Neural progenitor cell (in vitro differentiated cells): Measurements from ENCODE around the gene GALK2. TPM values are rescaled to one million over a fixed set of nuclear protein-coding genes. Genes with fewer than 3 reads are reported as not detected.

Experiments
- DNase-seq: peaks from one replicate; pipeline ENCODE4 v3.0.0-alpha.2; 2016; ENCODE audit warnings: low spot score
- H2AFZ ChIP-seq: fragments of 200-600 bp; sonication (generic); replicated peaks from 2 replicates; pipeline ENCODE4 v1.6.1; 2016; ENCODE audit warnings: antibody characterized with exemption
- H3F3A ChIP-seq: fragments of 200-600 bp; sonication (generic); 2 replicates; pipeline ENCODE4 v1.6.1; 2016; ENCODE audit warnings: antibody characterized with exemption, low read depth
- H3K27ac ChIP-seq: fragments of 200-600 bp; sonication (generic); 2 replicates; pipeline ENCODE4 v1.5.1; 2016; ENCODE audit warnings: mild to moderate bottlenecking
- H3K27me3 ChIP-seq: fragments of 200-600 bp; sonication (generic); 2 replicates; pipeline ENCODE4 v1.6.1; 2016; ENCODE audit warnings: mild to moderate bottlenecking, moderate library complexity
- H3K36me3 ChIP-seq: fragments of 200-600 bp; sonication (generic); 2 replicates; pipeline ENCODE4 v1.5.1; 2016
- H3K4me1 ChIP-seq: fragments of 200-600 bp; sonication (generic); 2 replicates; pipeline ENCODE4 v1.6.1; 2016; ENCODE audit warnings: mixed run types
- H3K4me2 ChIP-seq: fragments of 200-600 bp; sonication (generic); 2 replicates; pipeline ENCODE4 v1.6.1; 2016
- H3K4me3 ChIP-seq: fragments of 200-600 bp; sonication (generic); 2 replicates; pipeline ENCODE4 v1.5.1; 2016
- H3K79me2 ChIP-seq: fragments of 200-600 bp; sonication (generic); 2 replicates; pipeline ENCODE4 v1.6.1; 2016; ENCODE audit warnings: low read depth
- H3K9ac ChIP-seq: fragments of 200-600 bp; sonication (generic); 2 replicates; pipeline ENCODE4 v1.6.1; 2016
- H3K9me3 ChIP-seq: fragments of 200-600 bp; sonication (generic); 2 replicates; pipeline ENCODE4 v1.5.1; 2016; ENCODE audit warnings: low read depth
- H4K20me1 ChIP-seq: fragments of 200-600 bp; sonication (generic); 2 replicates; pipeline ENCODE4 v1.6.1; 2016; ENCODE audit warnings: low read depth
- H3K27ac Mint-ChIP-seq: 3 replicates; pipeline ENCODE4 v1.8.0; 2021; ENCODE audit warnings: mixed read lengths
- H3K27me3 Mint-ChIP-seq: 2 replicates; pipeline ENCODE4 v1.8.0; 2022; ENCODE audit warnings: low read depth, mild to moderate bottlenecking, inconsistent platforms, moderate library complexity, mixed read lengths; ENCODE audit not compliant: insufficient read depth
- H3K36me3 Mint-ChIP-seq: 3 replicates; pipeline ENCODE4 v1.8.0; 2021; ENCODE audit warnings: mixed read lengths
- H3K4me1 Mint-ChIP-seq: 3 replicates; pipeline ENCODE4 v1.8.0; 2021; ENCODE audit warnings: mixed read lengths
- H3K4me3 Mint-ChIP-seq: 3 replicates; pipeline ENCODE4 v1.8.0; 2021; ENCODE audit warnings: mild to moderate bottlenecking, moderate library complexity, mixed read lengths
- H3K9me3 Mint-ChIP-seq: 3 replicates; pipeline ENCODE4 v1.8.0; 2020; ENCODE audit warnings: mixed read lengths
- CTCF ChIP-seq: fragments of 200-600 bp; sonication (generic); IDR thresholded peaks from 2 replicates; pipeline ENCODE4 v1.5.1; 2017; ENCODE audit warnings: antibody characterized with exemption, mild to moderate bottlenecking
- EZH2 ChIP-seq: fragments of 200-600 bp; sonication (generic); IDR thresholded peaks from 2 replicates; pipeline ENCODE4 v1.6.1; 2017; ENCODE audit warnings: antibody characterized with exemption, mild to moderate bottlenecking, moderate library complexity
- EZH2phosphoT487 ChIP-seq: fragments of 200-600 bp; sonication (generic); IDR thresholded peaks from 2 replicates; pipeline ENCODE4 v1.6.1; 2017; ENCODE audit warnings: antibody characterized with exemption
- total RNA-seq: library from RNA; depleted of rRNA; stranded (reverse); fragments of >200 nt; gene quantifications from 2 replicates; pipeline ENCODE4 v1.2.3, GENCODE V29; 2015; ENCODE audit warnings: low replicate concordance

GALK2 gene
- total RNA-seq, 1 donor from 2014 or later, result 19.0 TPM

GRCh38 chr15:49303003-49303402 lies 133.0 kb downstream of the GALK2 start:
- H3K36me3 Mint-ChIP-seq, result peaks cover 4% of the 10 kb centered on the region
- Histone ChIP-seq H3K9me3 (no peaks in the 10 kb centered on the region), H3K36me3 (no peaks in the 10 kb centered on the region), H3K9ac (no peak overlapping the region), H3K4me2 (no peak overlapping the region), H3K4me1 (no peaks in the 10 kb centered on the region), H2AFZ (no peak overlapping the region), H3F3A (no peaks in the 10 kb centered on the region), H3K79me2 (no peaks in the 10 kb centered on the region), H3K27me3 (no peaks in the 10 kb centered on the region), H3K27ac (no peak overlapping the region), H4K20me1 (no peaks in the 10 kb centered on the region), H3K4me3 (no peak overlapping the region)
- H3K27me3 Mint-ChIP-seq, result no peaks in the 10 kb centered on the region
- no peak for DNase-seq
- TF ChIP-seq EZH2phosphoT487 (no peak), CTCF (no peak), EZH2 (no peak)
- no peaks in the 10 kb centered on the region for H3K4me1 Mint-ChIP-seq
- H3K9me3 Mint-ChIP-seq, result no peaks in the 10 kb centered on the region
- H3K4me3 Mint-ChIP-seq, result no peak overlapping the region
- no peak overlapping the region for H3K27ac Mint-ChIP-seq

DNA sequence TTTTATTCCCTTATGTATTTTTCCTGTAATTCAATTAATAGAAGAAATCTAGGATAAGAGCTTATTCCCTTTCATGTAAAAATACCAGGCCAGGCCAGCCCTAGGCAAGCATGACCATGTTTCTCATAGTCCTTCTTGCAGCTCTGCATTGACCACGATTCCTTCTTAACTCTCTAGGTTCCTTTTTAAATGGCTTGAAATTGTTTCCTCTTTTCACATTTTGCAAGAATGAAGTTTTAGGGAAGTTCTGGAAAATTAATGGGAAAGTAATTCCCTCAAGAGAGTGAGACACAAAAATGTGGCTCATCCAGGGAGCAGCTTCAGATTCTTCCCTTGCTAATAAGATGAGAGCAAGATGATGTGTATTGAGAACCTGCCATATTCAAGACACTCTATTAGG lies 136.5 kb downstream of the GALK2 start:
- H3K27me3 ChIP-seq, result no peaks in the 10 kb centered on the region
- no peak for DNase-seq
- Mint-ChIP-seq H3K4me3 (no peak overlapping the region), H3K27ac (no peak overlapping the region), H3K9me3 (no peaks in the 10 kb centered on the region), H3K27me3 (no peaks in the 10 kb centered on the region), H3K4me1 (no peaks in the 10 kb centered on the region), H3K36me3 (peaks cover 8% of the 10 kb centered on the region)
- H3F3A ChIP-seq, result peaks cover 8% of the 10 kb centered on the region
- H3K9ac ChIP-seq, result no peak overlapping the region
- TF ChIP-seq EZH2 (no peak), CTCF (no peak), EZH2phosphoT487 (no peak)
- no peak overlapping the region for H3K27ac ChIP-seq
- H3K4me1 ChIP-seq, result peaks cover 9% of the 10 kb centered on the region
- H3K36me3 ChIP-seq, result no peaks in the 10 kb centered on the region
- no peak overlapping the region for H2AFZ ChIP-seq
- no peaks in the 10 kb centered on the region for H4K20me1 ChIP-seq
- no peaks in the 10 kb centered on the region for H3K9me3 ChIP-seq
- no peak overlapping the region for H3K4me2 ChIP-seq
- H3K79me2 ChIP-seq, result no peaks in the 10 kb centered on the region
- no peak overlapping the region for H3K4me3 ChIP-seq

DNA sequence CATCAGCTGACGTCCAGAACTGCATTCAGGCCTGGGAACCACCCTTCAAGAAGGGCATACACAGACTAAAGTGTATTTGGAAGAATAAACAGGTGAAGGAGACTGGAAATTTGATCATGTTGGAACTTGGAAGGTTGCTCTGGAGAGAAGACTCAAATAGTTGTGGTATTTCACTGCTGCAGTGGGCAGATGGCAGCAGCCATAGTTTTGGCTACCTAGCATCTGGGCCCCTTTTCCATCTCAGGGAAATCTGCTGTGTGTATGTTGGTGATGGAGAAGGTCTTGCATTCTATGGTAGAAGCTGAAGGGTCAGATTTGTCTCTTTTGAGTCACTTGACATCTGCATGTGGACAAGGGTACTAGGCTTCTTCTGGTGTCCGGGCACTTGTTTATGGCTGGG lies 138.6 kb downstream of the GALK2 start:
- H3K4me2 ChIP-seq, result no peak overlapping the region
- no peaks in the 10 kb centered on the region for H3K36me3 ChIP-seq
- no peak overlapping the region for H3K4me3 Mint-ChIP-seq
- no peak overlapping the region for H2AFZ ChIP-seq
- H4K20me1 ChIP-seq, result no peaks in the 10 kb centered on the region
- peaks cover 17% of the 10 kb centered on the region for H3F3A ChIP-seq
- peaks cover 14% of the 10 kb centered on the region for H3K4me1 ChIP-seq
- no peaks in the 10 kb centered on the region for H3K79me2 ChIP-seq
- H3K27ac ChIP-seq, result no peak overlapping the region
- DNase-seq, result no peak
- no peak overlapping the region for H3K27ac Mint-ChIP-seq
- H3K9me3 Mint-ChIP-seq, result no peaks in the 10 kb centered on the region
- no peaks in the 10 kb centered on the region for H3K27me3 Mint-ChIP-seq
- H3K9me3 ChIP-seq, result no peaks in the 10 kb centered on the region
- no peak overlapping the region for H3K4me3 ChIP-seq
- no peak for TF ChIP-seq CTCF
- TF ChIP-seq EZH2, result no peak
- no peak for TF ChIP-seq EZH2phosphoT487
- H3K4me1 Mint-ChIP-seq, result no peaks in the 10 kb centered on the region
- H3K27me3 ChIP-seq, result no peaks in the 10 kb centered on the region
- H3K9ac ChIP-seq, result no peak overlapping the region
- peaks cover 8% of the 10 kb centered on the region for H3K36me3 Mint-ChIP-seq

GRCh38 chr15:49309889-49310288 lies 139.8 kb downstream of the GALK2 start:
- Histone ChIP-seq H3K4me3 (no peak overlapping the region), H3K27me3 (no peaks in the 10 kb centered on the region), H3K27ac (no peak overlapping the region), H4K20me1 (no peaks in the 10 kb centered on the region), H3K9me3 (no peaks in the 10 kb centered on the region), H3K9ac (no peak overlapping the region), H3K4me2 (no peak overlapping the region), H3K36me3 (no peaks in the 10 kb centered on the region), H3F3A (peaks cover 17% of the 10 kb centered on the region), H3K79me2 (no peaks in the 10 kb centered on the region), H2AFZ (no peak overlapping the region), H3K4me1 (peaks cover 15% of the 10 kb centered on the region)
- Mint-ChIP-seq H3K36me3 (peaks cover 6% of the 10 kb centered on the region), H3K4me1 (peaks cover 5% of the 10 kb centered on the region), H3K4me3 (no peak overlapping the region), H3K27ac (no peak overlapping the region), H3K9me3 (no peaks in the 10 kb centered on the region), H3K27me3 (no peaks in the 10 kb centered on the region)
- no peak for DNase-seq
- no peak for TF ChIP-seq EZH2
- no peak for TF ChIP-seq EZH2phosphoT487
- TF ChIP-seq CTCF, result no peak
